HepG2 (cell line): ENCODE results near the gene LAMTOR3. TPM values are rescaled to one million over a fixed set of nuclear protein-coding genes. Genes with fewer than 3 reads are reported as not detected.

Experiments
- ATAC-seq: fragments of 200-7000 bp; cut with Tn5 transposase; 3 replicates; pipeline ENCODE4 v1.9.1; 2020; ENCODE audit warnings: mild to moderate bottlenecking, moderate library complexity
- BruUV-seq: library from RNA; stranded (reverse); fragments of 400-500 nt; replicated peaks from 2 replicates; lab custom pipeline; 2021; lab: Mats Ljungman, UMichigan
- CTCF ChIA-PET: fragments of 300-600 bp; formaldehyde crosslinking; extraction: SDS; loops from one replicate; lab custom pipeline; 2021; ENCODE audit warnings: low total read pairs, inconsistent platforms, low intra/inter-chr PET ratio; lab: Yijun Ruan, JAX
- POLR2A ChIA-PET: fragments of 350-600 bp; sonication (Branson Sonifier 250); formaldehyde crosslinking; loops from one replicate; lab custom pipeline; 2020; ENCODE audit warnings: antibody characterized with exemption, inconsistent platforms; lab: Yijun Ruan, JAX
- DNase-seq: peaks from one replicate; pipeline ENCODE4 v3.0.0-alpha.2; 2015; ENCODE audit warnings: low spot score
- FAIRE-seq: peaks from 3 replicates; lab custom pipeline; 2011; peaks lifted over from hg19 to GRCh38; lab: Jason Lieb, UNC
- H2AFZ ChIP-seq: one replicate; pipeline ENCODE4 v1.6.1; 2011; ENCODE audit warnings: low read length, inconsistent platforms
- H3K27ac ChIP-seq: fragments of 300-600 bp; 3 replicates; pipeline ENCODE4 v1.8.0; 2011; ENCODE audit warnings: mixed run types, mild to moderate bottlenecking, mixed read lengths, low read length, inconsistent platforms; ENCODE audit not compliant: insufficient read depth; ENCODE audit errors: extremely low read length
- H3K27me3 ChIP-seq, 2 experiments: fragments of 200-600 bp in 1 of 2; 2 replicates in 1 of 2; 3 replicates in 1 of 2; pipeline versions ENCODE4 v1.6.0 to v1.8.0; 2011; ENCODE audit warnings: low read length in 2 of 2, mild to moderate bottlenecking in 2 of 2, moderate library complexity in 2 of 2, inconsistent platforms in 1 of 2; ENCODE audit not compliant: insufficient read depth in 2 of 2, control insufficient read depth in 1 of 2
- H3K36me3 ChIP-seq, 2 experiments: fragments of 200-600 bp in 1 of 2; replicated peaks in 1 of 2; 2 replicates in 1 of 2; 3 replicates in 1 of 2; pipeline versions ENCODE4 v1.5.1 to v1.8.0; 2011; ENCODE audit warnings: low read length in 2 of 2, inconsistent platforms in 1 of 2; ENCODE audit not compliant: insufficient read depth in 2 of 2, control insufficient read depth in 1 of 2
- H3K4me1 ChIP-seq: 2 replicates; pipeline ENCODE4 v1.5.1; 2012; ENCODE audit warnings: low read length, inconsistent platforms; ENCODE audit not compliant: insufficient read depth
- H3K4me2 ChIP-seq: 2 replicates; pipeline ENCODE4 v1.6.0; 2011; ENCODE audit warnings: low read depth, low read length, inconsistent platforms
- H3K4me3 ChIP-seq, 3 experiments: fragments of 200-600 bp in 1 of 3; sonication (generic), shearing (Covaris generic) in 1 of 3; replicated peaks in 1 of 3; 2 replicates each; pipeline ENCODE4 v1.5.1; 2011 to 2016; ENCODE audit warnings: low read length in 3 of 3, inconsistent platforms in 2 of 3, low read depth in 2 of 3, mild to moderate bottlenecking in 2 of 3, control low read depth in 1 of 3, mixed read lengths in 1 of 3; ENCODE audit not compliant: insufficient read depth in 1 of 3
- H3K79me2 ChIP-seq: one replicate; pipeline ENCODE4 v1.6.1; 2011; ENCODE audit warnings: low read length, inconsistent platforms; ENCODE audit not compliant: insufficient read depth
- H3K9ac ChIP-seq: 2 replicates; pipeline ENCODE4 v1.6.0; 2011; ENCODE audit warnings: mild to moderate bottlenecking, low read depth, low read length, inconsistent platforms; ENCODE audit not compliant: insufficient read depth
- H3K9me3 ChIP-seq: 2 replicates; pipeline ENCODE4 v1.5.1; 2012; ENCODE audit warnings: mild to moderate bottlenecking, low read length
- H4K20me1 ChIP-seq: 2 replicates; pipeline ENCODE4 v1.6.0; 2011; ENCODE audit warnings: inconsistent platforms, mild to moderate bottlenecking, low read length, moderate library complexity; ENCODE audit not compliant: insufficient read depth
- CC2D1A ChIP-seq: sonication (generic); formaldehyde crosslinking; IDR thresholded peaks from 2 replicates; pipeline ENCODE4 v1.8.1; 2023; ENCODE audit warnings: mild to moderate bottlenecking, missing genetic modification reagents
- GPN1 ChIP-seq: sonication (generic); formaldehyde crosslinking; IDR thresholded peaks from 2 replicates; pipeline ENCODE4 v1.5.1; 2020; ENCODE audit warnings: missing genetic modification reagents, borderline replicate concordance
- NCOA1 ChIP-seq: sonication (generic); formaldehyde crosslinking; IDR thresholded peaks from 2 replicates; pipeline ENCODE4 v1.9.0; 2021; ENCODE audit warnings: missing genetic modification reagents
- PRMT3 ChIP-seq: sonication (generic); formaldehyde crosslinking; IDR thresholded peaks from 2 replicates; pipeline ENCODE4 v1.8.1; 2022; ENCODE audit warnings: low read depth, mild to moderate bottlenecking, moderate library complexity, missing genetic modification reagents, borderline replicate concordance
- TFAP4 ChIP-seq: sonication (generic); IDR thresholded peaks from 2 replicates; pipeline ENCODE4 v1.6.1; 2016; ENCODE audit warnings: low read depth, borderline replicate concordance
- THYN1 ChIP-seq: sonication (generic); formaldehyde crosslinking; IDR thresholded peaks from 2 replicates; pipeline ENCODE4 v1.8.1; 2023; ENCODE audit warnings: low read depth, mild to moderate bottlenecking, moderate library complexity, missing genetic modification reagents, borderline replicate concordance
- ZBTB42 ChIP-seq: sonication (generic); formaldehyde crosslinking; IDR thresholded peaks from 2 replicates; pipeline ENCODE4 v1.5.0; 2020; ENCODE audit warnings: mild to moderate bottlenecking, missing genetic modification reagents
- ZEB1 ChIP-seq: IDR thresholded peaks from 2 replicates; pipeline ENCODE4 v1.6.1; 2012; ENCODE audit warnings: mild to moderate bottlenecking, low read depth, inconsistent platforms; ENCODE audit not compliant: insufficient replicate concordance
- ZNF598 ChIP-seq: sonication (generic); formaldehyde crosslinking; IDR thresholded peaks from 2 replicates; pipeline ENCODE4 v1.5.1; 2020; ENCODE audit warnings: mild to moderate bottlenecking, missing genetic modification reagents, borderline replicate concordance
- ZNF776 ChIP-seq: sonication (generic); formaldehyde crosslinking; IDR thresholded peaks from 2 replicates; pipeline ENCODE4 v1.4.0; 2020; ENCODE audit warnings: mild to moderate bottlenecking, missing genetic modification reagents
- ZNF784 ChIP-seq: sonication (generic); formaldehyde crosslinking; IDR thresholded peaks from 2 replicates; pipeline ENCODE4 v1.5.1; 2020; ENCODE audit warnings: missing genetic modification reagents, mild to moderate bottlenecking, borderline replicate concordance
- WGBS: methylation state at CpG from one replicate; pipeline ENCODE4 v1.1.6; 2017; ENCODE audit warnings: low lambda C conversion rate; 5-methylcytosine and 5-hydroxymethylcytosine counted together
- in situ Hi-C: cut with HindIII; loops from 2 replicates; pipeline ENCODE4 v1.10.0; 2017; ENCODE audit warnings: low pct_unique_long_range_greater_than_20kb; ENCODE audit not compliant: extremely low pct_ligation_motif_present
- intact Hi-C: fragments of 100-400 bp; cut with micrococcal nuclease; formaldehyde crosslinking; loops from one replicate; pipeline ENCODE4 v1.10.0; 2022; ENCODE audit not compliant: unreplicated experiment
- polyA plus RNA-seq, 8 experiments: library from polyadenylated mRNA; depleted of rRNA in 3 of 8; stranded (reverse) in 7 of 8; unstranded in 1 of 8; fragments of >200 nt; fragmentation: Illumina TruSeq in 4 of 8; extraction: Trizol in 4 of 8; gene quantifications; 2 replicates each; pipeline versions ENCODE4 v1.2.1 to v1.2.3, GENCODE V29; 2011 to 2016; ENCODE audit warnings: low read depth in 4 of 8, missing spikeins in 1 of 8, mixed read lengths in 1 of 8; ENCODE audit not compliant: insufficient read depth in 1 of 8
- total RNA-seq, 5 experiments: library from RNA; depleted of rRNA; stranded (reverse); fragments of >200 nt; fragmentation: Illumina TruSeq; extraction: Trizol; gene quantifications; 2 replicates each; pipeline ENCODE4 v1.2.3, GENCODE V29; 2016; ENCODE audit warnings: low read depth in 1 of 5

LAMTOR3 gene
- total and polyA plus RNA-seq, 2 of the 13 experiments (the other 11 are each of a cell fraction or from before 2014, with no cell fraction given), result 47.6 to 49.1 TPM

- CTCF ChIA-PET, result no interaction called here
- H3K9ac ChIP-seq, result no peak overlapping the region
- ATAC-seq (no peak), FAIRE-seq (no peak), DNase-seq (no peak)
- H3K27me3 ChIP-seq, result no peaks in the 10 kb centered on the region; a peak in 1 of 5 replicates
- TF ChIP-seq ZNF598 (CRISPR knock-in tag) (no peak), ZNF776 (no peak), ZBTB42 (CRISPR knock-in tag) (no peak), PRMT3 (CRISPR knock-in tag) (no peak), CC2D1A (CRISPR knock-in tag) (no peak), ZNF784 (CRISPR knock-in tag) (no peak), NCOA1 (CRISPR knock-in tag) (no peak), TFAP4 (no peak), ZEB1 (no peak), THYN1 (no peak), GPN1 (CRISPR knock-in tag) (no peak)
- no peak overlapping the region for H3K4me2 ChIP-seq
- no peaks in the 10 kb centered on the region for H4K20me1 ChIP-seq
- H3K4me1 ChIP-seq, result no peaks in the 10 kb centered on the region
- in situ Hi-C loops, result no loop called here
- H3K36me3 ChIP-seq, result no peaks in the 10 kb centered on the region
- POLR2A ChIA-PET, result no interaction called here
- H3K79me2 ChIP-seq, result no peaks in the 10 kb centered on the region
- no TSS peak for BruUV-seq
- no peaks in the 10 kb centered on the region for H3K9me3 ChIP-seq
- H2AFZ ChIP-seq, result no peak overlapping the region
- intact Hi-C loops, result no loop called here
- 2% methylated on average over 3 of the region's 3 CpGs for WGBS
- no peak overlapping the region for H3K4me3 ChIP-seq
- no peak overlapping the region for H3K27ac ChIP-seq
Measured at GRCh38 chr4:99853190-99853589, 41.0 kb downstream of the LAMTOR3 start.
